ENCODE data around the gene CISD2.
"Not testable (repeated sequence)": the region's sequence is repeated elsewhere in the genome, so short reads cannot be mapped to it uniquely, and the experiment has no call there.

The CISD2 gene

DNA sequence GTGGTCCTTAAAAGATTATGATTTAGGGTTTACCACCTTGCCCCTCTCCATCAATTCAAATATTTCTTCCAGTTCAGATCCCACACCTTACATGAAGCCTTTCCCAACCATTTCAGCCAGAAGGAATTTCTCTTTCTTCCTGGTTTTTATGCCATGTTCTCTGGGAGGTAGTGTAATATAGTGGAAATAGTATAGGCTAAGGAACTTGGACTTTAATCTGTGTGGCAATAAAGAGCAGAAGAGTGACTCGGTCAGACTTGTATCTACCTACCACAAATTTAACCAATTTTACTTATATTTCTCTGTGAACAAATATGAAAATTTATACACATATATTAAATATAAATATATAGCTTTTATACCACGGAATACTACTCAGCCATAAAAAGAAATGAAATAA lies 18.4 kb upstream of the CISD2 start:
- DNase-seq (ENCODE audit: low spot score) = no peak

DNA sequence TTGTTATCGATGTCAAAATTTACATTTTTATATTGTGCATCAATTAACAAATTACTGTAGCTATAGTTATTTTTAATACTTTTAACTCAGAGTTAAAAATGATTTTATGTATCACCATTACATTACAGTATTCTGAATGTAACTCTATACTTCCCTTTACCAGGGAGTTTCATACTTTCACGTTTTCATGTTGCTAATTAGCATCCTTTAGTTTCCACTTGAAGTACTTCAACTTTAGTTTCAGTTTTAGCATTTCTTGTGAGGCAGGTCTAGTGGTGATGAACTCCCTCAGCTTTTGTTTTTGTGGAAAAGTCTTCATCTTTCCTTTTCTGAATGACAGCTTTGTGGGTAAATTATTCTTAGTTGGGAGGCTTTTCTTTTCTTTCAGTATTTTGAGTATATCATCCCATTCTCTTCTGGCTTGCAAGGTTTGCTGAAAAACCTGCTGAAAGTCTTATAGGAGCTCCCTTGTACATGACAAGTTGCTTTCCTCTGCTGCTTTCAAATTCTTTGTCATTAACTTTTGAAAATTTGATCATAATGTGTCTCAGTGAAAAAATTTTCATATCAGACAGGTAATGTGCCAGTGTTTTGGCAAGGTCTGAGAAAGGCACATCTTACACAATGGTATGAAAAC lies 9.8 kb upstream of the CISD2 start:
- DNase-seq (ENCODE audit: low spot score) = no peak

DNA sequence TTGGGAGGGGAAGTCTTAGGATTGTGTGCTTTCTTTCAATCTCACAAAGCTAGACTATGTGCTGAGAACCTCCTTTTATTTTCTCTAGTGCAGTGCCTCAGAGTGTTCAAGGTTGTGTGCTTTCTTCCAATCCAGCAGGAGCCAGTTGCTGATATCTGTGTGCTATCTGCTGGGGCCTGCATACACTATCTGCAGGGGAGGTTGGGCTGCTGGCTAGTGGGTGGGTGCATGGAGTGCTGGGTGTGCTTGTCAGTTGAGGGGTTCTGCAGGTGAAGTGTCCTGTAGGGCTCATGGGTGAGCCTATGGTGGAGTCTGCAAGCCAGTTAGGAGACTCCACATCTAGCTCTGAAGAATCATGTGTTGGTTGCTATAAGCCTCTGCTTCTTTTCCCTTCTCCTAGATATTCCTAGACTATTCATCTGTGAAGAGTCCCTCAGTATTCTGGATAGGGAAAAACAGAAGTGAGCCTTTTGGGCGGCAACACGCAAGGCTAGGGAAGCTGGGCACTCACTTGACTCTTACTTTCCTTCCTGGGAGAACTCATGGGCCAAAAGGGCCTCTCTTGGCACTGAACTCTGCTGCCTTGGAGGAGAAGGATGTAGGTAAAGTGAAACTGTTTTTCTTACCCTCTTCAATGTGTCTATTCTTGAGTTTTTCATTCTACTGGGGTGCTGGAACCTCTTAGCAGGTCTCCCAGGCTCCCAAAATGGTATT lies 8.0 kb upstream of the CISD2 start:
- DNase-seq (ENCODE audit: low spot score) = no peak

DNA sequence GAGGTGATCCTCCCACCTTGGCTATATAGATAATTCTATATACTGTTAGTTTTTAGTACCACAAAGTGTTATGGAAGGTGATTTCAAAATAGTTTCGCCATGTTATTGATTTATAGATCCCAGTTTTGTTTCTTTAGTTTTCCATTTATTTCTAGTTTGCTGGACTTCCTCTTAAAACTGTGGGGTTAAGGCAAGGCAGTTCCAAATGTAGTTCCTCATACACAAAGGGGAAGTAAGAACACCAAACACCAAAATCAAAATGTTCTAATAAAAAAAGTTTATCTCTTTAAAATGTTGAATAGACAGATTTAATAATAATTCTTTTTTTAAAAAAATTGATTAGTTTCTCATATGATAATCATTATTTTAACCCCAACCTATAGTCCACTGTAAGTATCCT lies 6.8 kb upstream of the CISD2 start:
- DNase-seq (ENCODE audit: low spot score) = no peak

DNA sequence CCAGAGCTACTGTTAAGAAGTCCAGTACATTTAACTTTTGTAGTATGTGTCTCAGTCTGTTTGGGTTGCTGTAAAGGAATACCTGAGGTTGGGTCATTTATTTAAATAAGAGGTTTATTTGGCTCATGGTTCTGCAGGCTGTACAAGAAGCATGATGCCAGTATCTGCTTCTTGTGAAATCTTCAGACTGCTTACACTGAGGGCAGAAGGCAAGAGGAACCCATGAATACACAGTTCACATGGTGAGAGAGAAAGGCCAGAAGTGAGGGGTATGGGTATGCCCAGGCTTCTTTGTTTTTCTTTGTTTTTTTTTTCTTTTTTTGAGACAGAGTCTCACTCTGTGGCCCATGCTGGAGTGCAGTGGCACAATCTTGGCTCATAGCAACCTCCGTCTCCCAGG lies 6.0 kb upstream of the CISD2 start:
- DNase-seq (ENCODE audit: low spot score) = no peak

- DNase-seq (ENCODE audit: low spot score) = not testable (repeated sequence)
Measured at GRCh38 chr4:102865327-102865726, 3.5 kb upstream of the CISD2 start.

GRCh38 chr4:102867278-102868152 lies 1.3 kb upstream of the CISD2 start:
- no peak for DNase-seq (ENCODE audit: low spot score)

GRCh38 chr4:102868153-102868780 lies 525 bp upstream of the CISD2 start:
- DNase-seq (ENCODE audit: low spot score) = no peak

- DNase-seq (ENCODE audit: low spot score) = peak; percentile 5
Measured at GRCh38 chr4:102869569-102870197, 891 bp downstream of the CISD2 start.

DNA sequence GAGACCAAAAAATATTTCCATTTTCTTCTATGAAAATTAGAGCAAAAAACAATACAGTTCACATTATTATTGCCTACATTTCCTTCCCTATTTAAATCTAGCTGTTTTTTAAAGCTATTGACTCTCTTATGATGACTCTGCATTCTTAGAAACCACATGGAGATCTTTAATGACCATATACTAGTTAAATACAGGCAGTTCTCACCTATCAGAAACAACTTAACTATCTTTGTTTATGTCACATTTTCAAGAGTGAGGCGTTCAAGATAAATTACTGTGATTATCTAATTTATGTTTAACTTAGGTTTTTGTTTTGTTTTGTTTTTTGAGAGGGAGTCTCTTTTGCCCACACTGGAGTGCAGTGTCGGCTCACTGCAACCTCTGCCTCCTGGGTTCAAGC lies 3.0 kb downstream of the CISD2 start:
- no peak for DNase-seq (ENCODE audit: low spot score)

GRCh38 chr4:102877477-102878106 lies 8.8 kb downstream of the CISD2 start:
- not testable (repeated sequence) for DNase-seq (ENCODE audit: low spot score)

DNA sequence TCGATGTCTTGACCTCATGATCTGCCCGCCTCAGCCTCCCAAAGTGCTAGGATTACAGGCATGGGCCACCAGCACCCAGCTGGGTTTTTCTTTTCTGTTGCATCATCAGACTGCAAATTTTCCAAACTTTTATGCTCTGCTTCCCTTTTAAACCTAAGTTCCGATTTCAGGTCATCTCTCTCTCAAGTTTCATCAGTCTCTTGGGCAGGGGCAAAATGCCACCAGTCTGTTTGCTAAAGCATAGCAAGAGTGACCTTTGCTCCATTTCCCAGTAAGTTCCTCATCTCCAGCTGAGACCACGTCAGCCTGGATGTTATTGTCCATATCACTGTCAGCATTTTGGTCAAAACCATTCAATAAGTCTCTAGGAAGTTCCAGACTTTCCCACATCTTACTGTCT lies 9.6 kb downstream of the CISD2 start:
- DNase-seq (ENCODE audit: low spot score) = not testable (repeated sequence)

- DNase-seq (ENCODE audit: low spot score) = no peak
Measured at GRCh38 chr4:102878901-102879300, 10.1 kb downstream of the CISD2 start.

DNA sequence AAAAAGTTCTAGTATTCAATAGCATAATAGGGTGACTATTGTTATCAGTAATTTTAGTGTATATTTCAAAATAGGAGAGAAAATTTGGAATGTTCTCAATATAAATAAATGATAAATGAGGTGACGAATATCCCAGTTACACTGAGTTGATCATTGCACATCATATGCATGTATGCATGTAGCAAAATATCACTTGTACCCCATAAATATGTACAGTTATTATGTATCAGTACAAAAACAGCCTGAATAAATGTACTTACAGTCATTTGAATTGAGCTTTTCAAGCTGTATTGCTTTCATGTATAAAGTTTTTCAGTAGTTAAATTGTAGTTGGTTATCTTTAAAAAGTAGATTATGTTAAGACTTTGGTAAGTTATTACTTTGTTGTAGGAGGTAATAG lies 12.6 kb downstream of the CISD2 start:
- no peak for DNase-seq (ENCODE audit: low spot score)

- no peak for DNase-seq (ENCODE audit: low spot score)
Measured at GRCh38 chr4:102883278-102883677, 14.5 kb downstream of the CISD2 start.

- DNase-seq (ENCODE audit: low spot score) = not testable (repeated sequence)
Measured at GRCh38 chr4:102888570-102888969, 19.8 kb downstream of the CISD2 start.

DNA sequence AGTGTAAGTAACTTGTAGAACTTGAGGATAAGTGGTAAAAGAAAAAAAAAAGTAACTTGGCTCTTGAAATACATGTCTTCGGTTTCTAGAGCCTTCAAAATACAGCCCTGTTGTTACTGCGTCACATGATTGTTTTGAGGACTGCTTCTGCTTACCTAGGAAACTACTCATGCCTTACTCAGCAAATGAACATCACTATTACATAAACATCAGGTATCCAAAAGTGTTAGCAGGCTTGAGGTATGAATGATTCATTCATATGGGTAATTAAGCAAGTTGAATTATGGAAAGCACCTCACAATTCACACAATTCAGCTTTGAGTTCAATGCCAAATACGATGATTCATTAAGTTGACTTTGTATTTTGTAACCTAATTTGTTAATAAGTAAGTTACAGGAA lies 21.1 kb downstream of the CISD2 start:
- DNase-seq (ENCODE audit: low spot score) = not testable (repeated sequence)

DNA sequence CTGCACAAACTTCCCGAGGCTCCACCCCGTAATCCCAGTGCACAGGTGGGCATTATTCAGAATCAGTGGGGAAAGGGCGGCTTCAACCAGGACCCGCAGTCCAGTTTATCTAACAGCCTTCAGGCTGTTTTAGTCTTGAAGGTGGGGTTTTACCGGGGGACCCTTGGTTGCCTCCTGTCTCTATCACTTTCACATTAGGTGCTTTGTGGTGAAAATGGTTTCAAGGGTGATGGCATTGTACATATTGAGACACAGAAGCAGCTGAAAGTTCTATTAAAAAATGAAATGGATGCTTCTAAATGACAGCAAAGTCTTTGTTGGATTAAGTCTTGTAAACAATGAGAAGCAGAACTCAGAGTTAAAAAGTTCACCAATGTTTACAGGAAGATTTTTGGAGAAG lies 27.8 kb downstream of the CISD2 start:
- not testable (repeated sequence) for DNase-seq (ENCODE audit: low spot score)

DNA sequence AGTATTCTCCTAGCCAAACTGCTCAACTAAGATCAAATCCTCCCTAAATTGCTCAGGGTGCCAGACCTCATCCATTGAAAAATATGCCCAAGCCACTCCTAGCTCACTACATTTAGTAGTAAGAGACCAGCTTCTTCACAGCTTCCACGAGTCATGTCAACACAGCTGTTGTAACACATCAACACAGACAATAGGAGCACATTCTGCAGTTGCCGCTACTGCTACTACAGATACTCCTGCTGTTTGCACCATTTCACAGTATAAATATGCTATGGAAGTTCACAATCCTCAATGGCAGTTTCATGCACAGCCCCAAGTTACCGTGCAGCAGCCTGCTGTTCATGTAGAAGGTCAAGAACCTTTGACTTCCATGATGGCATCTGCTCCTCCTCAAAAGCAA lies 28.8 kb downstream of the CISD2 start:
- not testable (repeated sequence) for DNase-seq (ENCODE audit: low spot score)

DNA sequence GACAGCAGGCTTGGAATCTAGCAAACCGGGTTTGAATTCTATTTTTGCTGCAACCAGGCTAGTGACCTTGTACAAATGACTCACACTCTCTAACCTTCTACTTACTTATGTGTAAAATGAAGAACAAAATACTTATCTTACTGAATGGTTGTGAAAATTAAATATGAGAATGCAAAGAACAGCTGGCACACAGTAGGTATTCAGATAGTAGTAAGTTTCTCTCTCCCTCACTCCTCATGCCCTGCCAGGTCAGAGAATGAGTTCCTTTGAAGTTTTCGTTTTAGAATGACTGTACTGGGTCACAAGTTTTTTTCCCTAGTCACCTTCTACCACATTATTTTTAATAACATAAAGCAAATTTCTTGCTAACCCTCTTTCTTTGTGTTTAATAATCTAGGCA lies 33.0 kb downstream of the CISD2 start:
- DNase-seq (ENCODE audit: low spot score) = no peak

GRCh38 chr4:102918859-102919258 lies 50.1 kb downstream of the CISD2 start:
- no peak for DNase-seq (ENCODE audit: low spot score)
